Liver (tissue), 9 donors: ENCODE results near the gene GPR32. TPM values are rescaled to one million over a fixed set of nuclear protein-coding genes. Genes with fewer than 3 reads are reported as not detected.
"Not testable (repeated sequence)": the region's sequence is repeated elsewhere in the genome, so short reads cannot be mapped to it uniquely, and the experiment has no call there.

Experiments used
- DNase-seq: peaks from one replicate; pipeline ENCODE4 v3.0.0-alpha.2; 2017; ENCODE audit warnings: low spot score
- H3K27ac ChIP-seq, 2 donors: one replicate each; pipeline ENCODE4 v1.7.0; 2013; ENCODE audit warnings: inconsistent platforms in 2 of 2, low read length in 2 of 2, control low read depth in 1 of 2, low read depth in 1 of 2, mild to moderate bottlenecking in 1 of 2
- H3K27me3 ChIP-seq, 4 donors: one replicate each; pipeline versions ENCODE4 v1.6.1 to v1.7.0; 2013; ENCODE audit warnings: low read length in 3 of 4, inconsistent platforms in 1 of 4, mild to moderate bottlenecking in 1 of 4, moderate library complexity in 1 of 4; ENCODE audit not compliant: control insufficient read depth in 4 of 4, insufficient read depth in 4 of 4
- H3K36me3 ChIP-seq, 4 donors: one replicate each; pipeline versions ENCODE4 v1.6.1 to v1.7.0; 2013; ENCODE audit warnings: low read length in 3 of 4, mild to moderate bottlenecking in 3 of 4, low read depth in 1 of 4, moderate library complexity in 1 of 4; ENCODE audit not compliant: control insufficient read depth in 4 of 4, insufficient read depth in 3 of 4
- H3K4me1 ChIP-seq, 4 donors: one replicate each; pipeline versions ENCODE4 v1.6.1 to v1.7.0; 2013; ENCODE audit warnings: low read length in 3 of 4, mild to moderate bottlenecking in 3 of 4, moderate library complexity in 1 of 4; ENCODE audit not compliant: control insufficient read depth in 4 of 4, insufficient read depth in 4 of 4
- H3K4me3 ChIP-seq, 3 donors: one replicate each; pipeline versions ENCODE4 v1.6.1 to v1.7.0; 2013; ENCODE audit warnings: low read length in 3 of 3, control low read depth in 1 of 3, low read depth in 1 of 3, mild to moderate bottlenecking in 1 of 3
- H3K9ac ChIP-seq, 2 donors: one replicate each; pipeline ENCODE4 v1.7.0; 2013; ENCODE audit warnings: low read length in 2 of 2, mild to moderate bottlenecking in 2 of 2, moderate library complexity in 2 of 2, control low read depth in 1 of 2, low read depth in 1 of 2
- H3K9me3 ChIP-seq, 4 donors: one replicate each; pipeline versions ENCODE4 v1.6.1 to v1.7.0; 2013; ENCODE audit warnings: low read length in 3 of 4; ENCODE audit not compliant: control insufficient read depth in 4 of 4
- FOXA1 ChIP-seq: IDR thresholded peaks from 2 replicates; pipeline ENCODE4 v1.6.1; 2016; ENCODE audit warnings: antibody characterized with exemption
- FOXA2 ChIP-seq: IDR thresholded peaks from 2 replicates; pipeline ENCODE4 v1.6.1; 2016; ENCODE audit warnings: antibody characterized with exemption
- GABPA ChIP-seq, 2 donors: IDR thresholded peaks in 1 of 2; conservative IDR thresholded peaks in 1 of 2; 2 replicates each; pipeline ENCODE4 v1.6.1; 2016; ENCODE audit warnings: antibody characterized with exemption in 2 of 2, mild to moderate bottlenecking in 1 of 2, moderate library complexity in 1 of 2
- HNF4A ChIP-seq, 2 donors: conservative IDR thresholded peaks; 2 replicates each; pipeline ENCODE4 v1.6.1; 2016; ENCODE audit warnings: antibody characterized with exemption in 2 of 2, mild to moderate bottlenecking in 2 of 2
- HNF4G ChIP-seq: IDR thresholded peaks from 2 replicates; pipeline ENCODE4 v1.6.1; 2016; ENCODE audit warnings: antibody characterized with exemption
- JUND ChIP-seq, 2 donors: IDR thresholded peaks; 2 replicates each; pipeline ENCODE4 v1.6.1; 2016; ENCODE audit warnings: antibody characterized with exemption in 2 of 2
- RAD21 ChIP-seq, 2 donors: IDR thresholded peaks; 2 replicates each; pipeline ENCODE4 v1.6.1; 2016; ENCODE audit warnings: antibody characterized with exemption in 2 of 2, mild to moderate bottlenecking in 2 of 2
- RXRA ChIP-seq, 2 donors: IDR thresholded peaks; 2 replicates each; pipeline ENCODE4 v1.6.1; 2017 to 2018; ENCODE audit warnings: antibody characterized with exemption in 2 of 2, mild to moderate bottlenecking in 1 of 2
- TAF1 ChIP-seq: conservative IDR thresholded peaks from 2 replicates; pipeline ENCODE4 v1.6.1; 2016; ENCODE audit warnings: antibody characterized with exemption, mild to moderate bottlenecking
- YY1 ChIP-seq: IDR thresholded peaks from 2 replicates; pipeline ENCODE4 v1.6.1; 2016; ENCODE audit warnings: antibody characterized with exemption, mild to moderate bottlenecking
- WGBS: extraction: QIAGEN DNeasy Blood & Tissue Kit; methylation state at CpG from one replicate; pipeline ENCODE4 v1.1.7; 2013; 5-methylcytosine and 5-hydroxymethylcytosine counted together
- polyA plus RNA-seq, 2 donors: library from polyadenylated mRNA; stranded (reverse) in 1 of 2; unstranded in 1 of 2; fragments of 200-250 nt in 1 of 2; fragments of >200 nt in 1 of 2; fragmentation: Nextera tagmentation in 1 of 2; extraction: Ambion mirVana in 1 of 2; gene quantifications; one replicate each; pipeline versions ENCODE4 v1.2.1 to v1.2.3, GENCODE V29; 2013 to 2015
- total RNA-seq, 2 donors: library from RNA; depleted of rRNA; stranded (reverse); fragments of >200 nt; gene quantifications; one replicate each; pipeline ENCODE4 v1.2.3, GENCODE V29; 2014
- TF ChIP-seq, protein P1 (sequence below): IDR thresholded peaks from 2 replicates; pipeline ENCODE4 v1.6.1; 2016; ENCODE audit warnings: antibody characterized with exemption
- TF ChIP-seq, protein P2 (sequence below): IDR thresholded peaks from 2 replicates; pipeline ENCODE4 v1.6.1; 2016; ENCODE audit warnings: antibody characterized with exemption
- TF ChIP-seq, protein P3 (sequence below): fragments of 150-350 bp; IDR thresholded peaks from 2 replicates; pipeline ENCODE4 v1.5.1; 2017; ENCODE audit warnings: improper control_type of control experiment, low read depth, low read length; ENCODE audit not compliant: missing input control
- TF ChIP-seq, protein P4 (sequence below): IDR thresholded peaks from 2 replicates; pipeline ENCODE4 v1.6.1; 2016; ENCODE audit warnings: antibody characterized with exemption, mild to moderate bottlenecking
- donor health status: healthy.
- donor health status: healthy.
- donor health status: healthy.
- donor health status: healthy.
- donor health status: healthy.

The GPR32 gene
- total and polyA plus RNA-seq, 4 donors: not detected

DNA sequence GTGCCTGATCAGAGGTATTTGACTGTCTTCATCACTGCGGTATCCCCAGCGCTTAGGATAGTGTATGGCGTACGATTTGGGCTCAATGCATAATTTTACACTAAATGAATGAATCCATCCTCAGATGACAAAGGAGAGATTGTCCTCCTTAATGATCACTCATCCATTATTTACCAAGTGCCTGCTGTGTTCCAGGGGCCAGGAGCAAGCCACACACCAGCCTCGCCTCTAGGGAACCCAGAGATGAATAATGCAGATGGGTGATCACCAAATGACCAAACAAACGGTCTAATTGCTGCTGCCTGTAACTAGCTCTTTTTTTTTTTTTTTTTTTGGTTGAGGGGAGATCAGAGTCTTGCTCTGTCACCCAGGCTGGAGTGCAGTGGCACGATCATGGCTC is 5.9 kb upstream of the GPR32 start:
- no peaks in the 10 kb centered on the region for H3K9me3 ChIP-seq
- no peak overlapping the region for H3K4me3 ChIP-seq
- no peaks in the 10 kb centered on the region for H3K36me3 ChIP-seq
- no peaks in the 10 kb centered on the region for H3K27me3 ChIP-seq
- no peaks in the 10 kb centered on the region for H3K4me1 ChIP-seq
- no peak for DNase-seq
- 72% methylated on average over 7 of the region's 7 CpGs for WGBS
- TF ChIP-seq, protein P1, sequence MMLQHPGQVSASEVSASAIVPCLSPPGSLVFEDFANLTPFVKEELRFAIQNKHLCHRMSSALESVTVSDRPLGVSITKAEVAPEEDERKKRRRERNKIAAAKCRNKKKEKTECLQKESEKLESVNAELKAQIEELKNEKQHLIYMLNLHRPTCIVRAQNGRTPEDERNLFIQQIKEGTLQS: no peak
- no peak for TF ChIP-seq FOXA2
- no peak for TF ChIP-seq GABPA (IDR thresholded peaks at IDR 0.05 in 1 of 2, conservative IDR thresholded peaks at IDR 0.05 in 1 of 2)
- TF ChIP-seq, protein P2, sequence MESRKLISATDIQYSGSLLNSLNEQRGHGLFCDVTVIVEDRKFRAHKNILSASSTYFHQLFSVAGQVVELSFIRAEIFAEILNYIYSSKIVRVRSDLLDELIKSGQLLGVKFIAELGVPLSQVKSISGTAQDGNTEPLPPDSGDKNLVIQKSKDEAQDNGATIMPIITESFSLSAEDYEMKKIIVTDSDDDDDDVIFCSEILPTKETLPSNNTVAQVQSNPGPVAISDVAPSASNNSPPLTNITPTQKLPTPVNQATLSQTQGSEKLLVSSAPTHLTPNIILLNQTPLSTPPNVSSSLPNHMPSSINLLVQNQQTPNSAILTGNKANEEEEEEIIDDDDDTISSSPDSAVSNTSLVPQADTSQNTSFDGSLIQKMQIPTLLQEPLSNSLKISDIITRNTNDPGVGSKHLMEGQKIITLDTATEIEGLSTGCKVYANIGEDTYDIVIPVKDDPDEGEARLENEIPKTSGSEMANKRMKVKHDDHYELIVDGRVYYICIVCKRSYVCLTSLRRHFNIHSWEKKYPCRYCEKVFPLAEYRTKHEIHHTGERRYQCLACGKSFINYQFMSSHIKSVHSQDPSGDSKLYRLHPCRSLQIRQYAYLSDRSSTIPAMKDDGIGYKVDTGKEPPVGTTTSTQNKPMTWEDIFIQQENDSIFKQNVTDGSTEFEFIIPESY: no peak
- TF ChIP-seq HNF4A (conservative IDR thresholded peaks at IDR 0.05): no peak
- no peak for TF ChIP-seq RAD21 (IDR thresholded peaks at IDR 0.05)
- TF ChIP-seq JUND (IDR thresholded peaks at IDR 0.05): no peak
- TF ChIP-seq TAF1: no peak
- no peak for TF ChIP-seq YY1
- TF ChIP-seq FOXA1: no peak
- TF ChIP-seq, protein P3, sequence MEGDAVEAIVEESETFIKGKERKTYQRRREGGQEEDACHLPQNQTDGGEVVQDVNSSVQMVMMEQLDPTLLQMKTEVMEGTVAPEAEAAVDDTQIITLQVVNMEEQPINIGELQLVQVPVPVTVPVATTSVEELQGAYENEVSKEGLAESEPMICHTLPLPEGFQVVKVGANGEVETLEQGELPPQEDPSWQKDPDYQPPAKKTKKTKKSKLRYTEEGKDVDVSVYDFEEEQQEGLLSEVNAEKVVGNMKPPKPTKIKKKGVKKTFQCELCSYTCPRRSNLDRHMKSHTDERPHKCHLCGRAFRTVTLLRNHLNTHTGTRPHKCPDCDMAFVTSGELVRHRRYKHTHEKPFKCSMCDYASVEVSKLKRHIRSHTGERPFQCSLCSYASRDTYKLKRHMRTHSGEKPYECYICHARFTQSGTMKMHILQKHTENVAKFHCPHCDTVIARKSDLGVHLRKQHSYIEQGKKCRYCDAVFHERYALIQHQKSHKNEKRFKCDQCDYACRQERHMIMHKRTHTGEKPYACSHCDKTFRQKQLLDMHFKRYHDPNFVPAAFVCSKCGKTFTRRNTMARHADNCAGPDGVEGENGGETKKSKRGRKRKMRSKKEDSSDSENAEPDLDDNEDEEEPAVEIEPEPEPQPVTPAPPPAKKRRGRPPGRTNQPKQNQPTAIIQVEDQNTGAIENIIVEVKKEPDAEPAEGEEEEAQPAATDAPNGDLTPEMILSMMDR: no peak
- no peak for TF ChIP-seq RXRA (IDR thresholded peaks at IDR 0.05)
- TF ChIP-seq, protein P4, sequence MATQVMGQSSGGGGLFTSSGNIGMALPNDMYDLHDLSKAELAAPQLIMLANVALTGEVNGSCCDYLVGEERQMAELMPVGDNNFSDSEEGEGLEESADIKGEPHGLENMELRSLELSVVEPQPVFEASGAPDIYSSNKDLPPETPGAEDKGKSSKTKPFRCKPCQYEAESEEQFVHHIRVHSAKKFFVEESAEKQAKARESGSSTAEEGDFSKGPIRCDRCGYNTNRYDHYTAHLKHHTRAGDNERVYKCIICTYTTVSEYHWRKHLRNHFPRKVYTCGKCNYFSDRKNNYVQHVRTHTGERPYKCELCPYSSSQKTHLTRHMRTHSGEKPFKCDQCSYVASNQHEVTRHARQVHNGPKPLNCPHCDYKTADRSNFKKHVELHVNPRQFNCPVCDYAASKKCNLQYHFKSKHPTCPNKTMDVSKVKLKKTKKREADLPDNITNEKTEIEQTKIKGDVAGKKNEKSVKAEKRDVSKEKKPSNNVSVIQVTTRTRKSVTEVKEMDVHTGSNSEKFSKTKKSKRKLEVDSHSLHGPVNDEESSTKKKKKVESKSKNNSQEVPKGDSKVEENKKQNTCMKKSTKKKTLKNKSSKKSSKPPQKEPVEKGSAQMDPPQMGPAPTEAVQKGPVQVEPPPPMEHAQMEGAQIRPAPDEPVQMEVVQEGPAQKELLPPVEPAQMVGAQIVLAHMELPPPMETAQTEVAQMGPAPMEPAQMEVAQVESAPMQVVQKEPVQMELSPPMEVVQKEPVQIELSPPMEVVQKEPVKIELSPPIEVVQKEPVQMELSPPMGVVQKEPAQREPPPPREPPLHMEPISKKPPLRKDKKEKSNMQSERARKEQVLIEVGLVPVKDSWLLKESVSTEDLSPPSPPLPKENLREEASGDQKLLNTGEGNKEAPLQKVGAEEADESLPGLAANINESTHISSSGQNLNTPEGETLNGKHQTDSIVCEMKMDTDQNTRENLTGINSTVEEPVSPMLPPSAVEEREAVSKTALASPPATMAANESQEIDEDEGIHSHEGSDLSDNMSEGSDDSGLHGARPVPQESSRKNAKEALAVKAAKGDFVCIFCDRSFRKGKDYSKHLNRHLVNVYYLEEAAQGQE: no peak
- no peak for TF ChIP-seq HNF4G
- no peak overlapping the region for H3K9ac ChIP-seq
- H3K27ac ChIP-seq: no peak overlapping the region

DNA sequence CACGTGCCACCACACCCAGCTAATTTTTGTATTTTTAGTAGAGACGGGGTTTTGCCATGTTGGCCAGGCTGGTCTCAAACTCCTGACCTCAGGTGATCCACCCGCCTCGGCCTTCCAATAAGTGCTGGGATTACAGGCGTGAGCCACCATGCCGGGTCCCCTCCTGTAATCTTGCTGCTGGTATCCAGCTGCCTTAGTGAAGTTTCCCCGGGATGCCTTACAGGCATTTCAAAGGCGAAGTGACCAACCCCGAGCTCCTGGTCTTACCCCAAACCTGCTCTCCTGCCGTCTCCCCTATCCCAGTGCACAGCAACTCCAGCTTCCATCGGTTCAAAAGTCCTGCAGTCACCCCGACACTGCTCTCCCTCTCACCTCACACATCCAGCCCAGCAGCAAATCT is 3.5 kb upstream of the GPR32 start:
- not testable (repeated sequence) for H3K9me3 ChIP-seq, DNase-seq, H3K27ac ChIP-seq, H3K27me3 ChIP-seq, H3K4me3 ChIP-seq, H3K4me1 ChIP-seq, H3K36me3 ChIP-seq, H3K9ac ChIP-seq
- 70% methylated on average over 12 of the region's 12 CpGs for WGBS

DNA sequence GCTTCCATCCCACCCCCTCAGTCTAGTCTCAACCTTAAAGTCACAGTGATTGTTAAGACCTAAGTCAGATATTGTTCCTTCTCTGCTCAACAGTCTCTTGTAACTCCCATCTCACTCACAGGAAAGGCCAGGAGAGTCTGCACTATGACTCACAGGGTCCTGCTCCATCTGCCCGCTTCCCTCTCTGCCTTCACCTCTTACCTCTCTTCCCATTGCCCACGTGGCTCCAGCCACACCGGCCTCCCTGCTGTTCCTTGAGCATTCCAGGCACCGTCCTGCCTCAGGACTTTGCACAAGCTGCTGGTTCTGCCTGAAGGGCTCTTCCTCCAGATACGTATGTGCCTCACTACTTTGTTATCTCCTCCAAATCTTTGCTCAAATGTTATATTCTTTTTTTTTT is 3.0 kb upstream of the GPR32 start:
- H3K27me3 ChIP-seq: not testable (repeated sequence)

More for the DNA sequence above, 3.0 kb upstream of the GPR32 start:
- not testable (repeated sequence) for DNase-seq, H3K27ac ChIP-seq, H3K36me3 ChIP-seq, H3K4me1 ChIP-seq, H3K9ac ChIP-seq, H3K4me3 ChIP-seq, H3K9me3 ChIP-seq
- 37% methylated on average over 5 of the region's 5 CpGs for WGBS
